Inferior parietal cortex (tissue), 1 donor: ENCODE measurements around the gene PSMD1.
"Not testable (repeated sequence)": the region's sequence is repeated elsewhere in the genome, so short reads cannot be mapped to it uniquely, and the experiment has no call there.

ENCODE experiments used
- DNase-seq: peaks from one replicate; pipeline ENCODE4 v3.0.0-alpha.2; 2016; ENCODE audit errors: extremely low spot score

Gene PSMD1

GRCh38 chr2:231159306-231159705 lies 102.6 kb downstream of the PSMD1 start:
- no peak for DNase-seq

- DNase-seq = no peak
Observed at GRCh38 chr2:231160701-231161100, 104.0 kb downstream of the PSMD1 start.

- no peak for DNase-seq
Observed at GRCh38 chr2:231161252-231161839, 104.7 kb downstream of the PSMD1 start.

- no peak for DNase-seq
Observed at GRCh38 chr2:231161877-231162329, 105.2 kb downstream of the PSMD1 start.

DNA sequence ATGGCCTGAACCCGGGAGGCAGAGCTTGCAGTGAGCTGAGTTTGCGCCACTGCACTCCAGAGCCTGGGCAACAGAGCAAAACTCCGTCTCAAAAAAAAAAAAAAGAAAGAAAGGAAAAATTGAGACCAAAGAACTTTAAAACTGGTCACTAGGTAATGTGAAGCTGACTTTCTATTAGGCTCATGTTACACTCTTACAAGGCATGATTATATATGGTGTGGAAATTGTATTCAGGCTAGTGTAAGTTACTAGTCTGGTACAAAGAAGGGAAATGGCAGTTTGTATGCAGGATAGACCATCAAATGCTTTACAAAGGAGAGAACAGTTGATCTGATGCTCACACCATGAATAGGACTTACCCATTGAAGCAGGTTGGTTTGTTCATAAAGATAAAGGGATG lies 106.3 kb downstream of the PSMD1 start:
- DNase-seq = no peak

DNA sequence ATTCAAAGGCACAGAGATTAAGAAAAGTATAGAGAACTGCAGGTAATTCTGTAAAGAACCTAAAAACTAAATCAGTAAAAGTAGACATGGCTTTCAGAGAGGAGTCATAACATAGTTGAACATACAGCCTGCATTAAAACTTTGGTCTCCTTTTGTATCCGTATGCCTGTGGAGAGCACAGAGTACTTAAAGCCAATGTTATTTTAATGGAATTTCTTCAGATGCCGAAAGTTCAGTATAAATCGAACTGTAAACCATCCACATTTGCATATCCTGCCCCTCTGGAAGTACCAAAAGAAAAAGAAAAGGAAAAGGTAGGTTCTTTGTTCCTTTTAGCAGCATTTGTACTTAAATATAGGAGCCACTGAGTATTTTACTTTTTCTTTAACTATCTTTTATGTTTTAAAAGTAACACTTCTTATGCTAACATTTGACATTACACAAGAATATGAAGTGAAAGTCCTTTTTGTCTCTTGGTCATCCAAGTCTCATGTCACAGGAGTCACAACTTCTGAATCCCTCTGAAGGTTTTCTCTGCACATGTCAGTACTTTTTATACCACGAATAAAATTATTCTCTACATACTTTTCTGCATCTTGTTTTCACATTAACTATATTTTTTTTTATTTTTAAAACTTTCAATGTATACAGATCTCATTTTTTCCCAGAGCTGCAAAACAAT lies 106.9 kb downstream of the PSMD1 start:
- no peak for DNase-seq

DNA sequence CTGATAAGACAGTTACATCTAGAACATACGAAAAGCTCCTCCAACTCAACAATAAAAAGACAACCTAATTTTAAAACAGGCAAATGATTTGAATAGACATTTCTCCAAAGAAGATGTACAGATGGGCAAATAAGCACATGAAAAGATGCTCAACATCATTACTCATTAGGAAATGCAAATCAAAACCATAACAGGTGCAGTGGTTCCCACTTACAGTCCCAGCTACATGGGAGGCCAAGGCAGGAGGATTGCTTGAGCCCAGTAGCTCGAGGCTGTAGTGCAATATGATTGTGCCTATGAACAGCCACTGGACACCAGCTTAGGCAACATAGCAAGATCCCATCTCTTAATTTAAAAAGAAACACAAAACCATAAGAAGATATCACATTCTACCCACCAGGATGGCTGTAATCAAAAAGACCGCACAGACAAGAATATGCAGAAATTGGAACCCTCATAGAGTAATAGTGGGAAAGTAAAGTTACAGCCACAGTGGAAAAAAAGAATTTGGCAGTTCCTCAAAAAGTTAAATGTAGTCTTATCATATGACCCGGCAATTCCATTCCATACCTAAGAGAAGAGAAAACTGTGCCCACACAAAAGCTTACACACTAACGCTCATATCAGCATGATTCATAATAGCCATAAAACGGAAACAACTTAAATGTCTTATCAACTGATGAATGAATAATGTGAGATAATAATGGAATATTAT lies 111.2 kb downstream of the PSMD1 start:
- DNase-seq = no peak

DNA sequence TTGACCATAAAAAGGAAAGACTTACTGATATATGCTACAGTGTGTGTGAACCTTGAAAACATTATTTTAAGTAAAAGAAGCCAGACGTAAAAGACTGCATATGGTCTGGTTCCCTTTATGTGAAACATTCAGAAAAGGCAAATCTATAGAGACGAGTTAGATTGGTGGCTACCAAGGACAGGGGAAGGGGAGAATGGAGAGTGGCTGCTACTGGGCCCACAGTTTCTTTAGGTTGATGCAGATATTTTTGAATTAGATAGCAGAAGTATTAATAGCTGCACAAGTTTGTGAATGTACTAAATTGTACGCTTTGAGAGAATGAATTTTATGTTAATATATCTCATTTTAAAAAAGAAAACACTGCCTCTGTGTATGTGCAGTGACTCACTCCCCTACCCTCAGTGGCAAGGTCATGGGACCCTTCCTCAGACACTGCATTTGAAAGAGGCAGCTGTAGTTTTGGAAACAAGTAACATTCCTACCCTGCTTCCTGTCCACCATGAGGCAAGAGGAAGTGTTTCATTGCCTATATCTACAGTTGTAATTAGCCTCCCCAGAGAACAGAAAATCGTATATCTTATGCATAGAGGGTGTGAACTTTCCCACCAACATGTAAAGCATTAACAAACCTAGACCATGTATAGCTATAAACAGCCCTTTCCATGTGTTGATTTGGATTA lies 111.9 kb downstream of the PSMD1 start:
- DNase-seq = no peak

GRCh38 chr2:231169488-231169887 lies 112.8 kb downstream of the PSMD1 start:
- no peak for DNase-seq

DNA sequence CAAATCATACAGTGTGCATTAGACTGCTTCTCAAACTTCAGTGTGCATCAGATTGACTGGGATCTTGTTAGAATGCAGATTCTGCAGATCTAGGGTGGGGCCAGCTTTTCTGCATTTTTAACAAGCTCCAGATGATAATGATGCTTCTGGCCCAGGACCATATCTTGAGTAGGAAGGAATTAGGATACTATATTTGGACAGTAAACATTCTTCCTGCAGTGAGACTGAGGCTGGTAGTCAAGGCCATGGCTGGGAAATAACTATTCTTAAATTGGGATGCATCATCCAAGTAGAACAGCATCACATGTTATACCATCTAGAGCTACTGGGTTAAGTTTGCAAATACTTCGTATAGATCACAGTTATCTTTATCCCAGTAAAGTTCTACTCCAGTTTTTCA lies 113.4 kb downstream of the PSMD1 start:
- no peak for DNase-seq

DNA sequence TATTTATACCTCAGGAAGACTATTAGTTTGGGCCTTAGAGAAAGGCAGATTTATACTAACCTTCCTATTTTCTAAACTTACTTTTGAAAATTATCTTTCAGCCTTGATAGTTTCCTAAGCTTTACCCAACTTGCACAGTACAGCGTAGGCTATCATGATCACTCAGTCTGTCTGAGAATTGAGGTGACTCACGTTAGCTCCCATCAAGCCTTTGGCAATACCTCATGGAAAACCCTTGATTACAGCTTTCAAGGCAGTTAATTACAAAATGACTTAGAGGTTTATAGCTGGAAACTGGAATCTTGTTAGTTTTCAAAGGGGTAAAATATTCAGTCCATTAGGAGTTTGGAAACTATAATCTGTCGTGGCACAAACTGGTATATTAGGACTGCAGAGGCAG lies 115.4 kb downstream of the PSMD1 start:
- no peak for DNase-seq

DNA sequence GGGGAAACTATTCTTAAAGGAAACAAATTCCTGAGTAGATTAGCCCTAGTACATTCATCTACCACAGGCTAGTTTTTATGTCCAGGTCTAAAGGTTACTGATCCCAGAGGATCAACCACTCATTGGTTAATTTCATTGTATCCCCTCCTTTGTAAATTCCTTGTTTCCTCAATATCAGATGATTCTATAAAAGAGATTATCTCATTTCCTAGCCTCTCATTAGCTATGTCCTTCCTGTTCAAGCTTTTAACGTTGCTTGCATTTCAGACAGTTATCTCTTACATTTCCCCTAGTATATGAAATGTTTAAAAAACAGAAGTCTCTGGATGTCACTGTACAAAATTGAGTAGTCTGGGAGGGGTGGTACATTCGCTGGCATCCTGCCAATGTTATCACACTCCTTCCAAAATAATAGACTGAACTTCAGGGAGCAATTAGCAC lies 117.6 kb downstream of the PSMD1 start:
- DNase-seq = no peak

DNA sequence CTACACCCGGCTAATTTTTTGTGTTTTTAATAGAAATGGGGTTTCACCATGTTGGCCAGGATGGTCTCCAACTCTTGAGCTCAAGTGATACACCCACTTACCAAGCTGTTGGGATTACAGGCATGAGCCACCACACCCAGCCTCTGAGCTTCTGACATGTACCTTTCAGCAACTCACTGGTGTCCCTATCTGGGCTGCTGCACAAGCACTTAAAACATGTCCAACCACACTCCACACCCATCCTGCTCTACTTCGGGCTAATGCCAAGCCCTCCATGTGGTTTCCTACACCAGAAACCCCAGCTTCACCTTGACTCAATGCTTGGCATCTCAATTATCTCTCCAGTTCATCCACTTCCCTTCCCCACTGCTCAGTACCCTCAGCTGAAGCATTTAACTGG lies 119.4 kb downstream of the PSMD1 start:
- DNase-seq = no peak

- no peak for DNase-seq
Observed at GRCh38 chr2:231177156-231178025, 120.7 kb downstream of the PSMD1 start.

DNA sequence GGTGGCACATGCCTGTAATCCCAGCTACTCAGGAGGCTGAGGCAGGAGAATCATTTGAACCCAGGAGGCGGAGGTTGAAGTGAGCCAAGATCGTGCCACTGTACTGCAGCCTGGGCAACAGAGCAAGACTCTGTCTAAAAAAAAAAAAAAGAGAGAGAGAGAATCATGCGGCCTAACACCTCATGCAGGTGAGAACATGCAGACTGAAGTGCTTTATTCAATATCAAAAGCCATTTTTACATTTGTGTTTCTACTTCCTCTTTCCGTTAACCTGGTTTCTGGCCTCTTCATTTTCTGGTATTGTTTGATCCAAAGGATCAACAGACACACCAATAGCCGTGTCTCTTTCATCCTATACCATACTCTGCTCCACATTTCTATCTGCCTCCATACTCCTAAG lies 122.1 kb downstream of the PSMD1 start:
- not testable (repeated sequence) for DNase-seq

- DNase-seq = no peak
Observed at GRCh38 chr2:231181860-231182512, 125.3 kb downstream of the PSMD1 start.

- DNase-seq = no peak
Observed at GRCh38 chr2:231182513-231182899, 125.8 kb downstream of the PSMD1 start.

DNA sequence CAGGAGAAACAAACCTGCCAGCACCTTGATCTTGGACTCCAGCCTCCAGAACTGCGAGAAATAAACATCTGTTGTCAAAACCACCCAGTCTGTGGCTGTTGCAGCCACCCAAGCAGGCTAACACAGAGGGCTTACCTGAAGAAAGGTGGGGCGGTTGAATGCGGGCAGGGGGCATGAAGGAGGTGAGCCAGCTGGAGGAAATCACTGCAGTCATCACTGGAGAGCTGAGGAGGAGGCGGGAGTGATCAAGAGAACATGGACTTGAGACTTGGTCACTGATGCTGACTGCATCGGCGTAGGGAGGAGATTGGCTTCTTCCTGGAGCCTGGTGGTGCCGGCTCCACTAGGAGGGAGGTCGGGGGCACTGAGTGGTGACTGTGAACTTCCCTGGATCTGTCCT lies 127.2 kb downstream of the PSMD1 start:
- DNase-seq = no peak

GRCh38 chr2:231184319-231184718 lies 127.7 kb downstream of the PSMD1 start:
- DNase-seq = no peak

- no peak for DNase-seq
Observed at GRCh38 chr2:231185050-231185725, 128.5 kb downstream of the PSMD1 start.
